Mesendoderm (in vitro differentiated cells): ENCODE measurements around the gene TBC1D19.
"Not testable (repeated sequence)": the region's sequence is repeated elsewhere in the genome, so short reads cannot be mapped to it uniquely, and the experiment has no call there.

ENCODE experiments used
- DNase-seq: peaks from one replicate; pipeline ENCODE4 v3.0.0; 2013
- H2AK5ac ChIP-seq: 2 replicates; pipeline ENCODE4 v1.6.1; 2013; ENCODE audit warnings: low read length, inconsistent platforms
- H2BK120ac ChIP-seq: 2 replicates; pipeline ENCODE4 v1.6.1; 2013; ENCODE audit warnings: low read depth, mild to moderate bottlenecking, low read length, moderate library complexity, mixed read lengths
- H2BK15ac ChIP-seq: replicated peaks from 2 replicates; pipeline ENCODE4 v1.6.1; 2013; ENCODE audit warnings: low read depth, mild to moderate bottlenecking, moderate library complexity
- H2BK5ac ChIP-seq: 2 replicates; pipeline ENCODE4 v1.6.1; 2013; ENCODE audit warnings: low read length, inconsistent platforms
- H3K18ac ChIP-seq: 2 replicates; pipeline ENCODE4 v1.6.1; 2013; ENCODE audit warnings: mild to moderate bottlenecking, low read length, mixed read lengths
- H3K23ac ChIP-seq: one replicate; pipeline ENCODE4 v1.6.1; 2013; ENCODE audit warnings: low read length
- H3K27ac ChIP-seq: 2 replicates; pipeline ENCODE4 v1.5.1; 2013; ENCODE audit warnings: low read depth, mild to moderate bottlenecking, inconsistent platforms, low read length, moderate library complexity
- H3K27me3 ChIP-seq: 2 replicates; pipeline ENCODE4 v1.6.1; 2013; ENCODE audit warnings: low read length, control low read depth, mild to moderate bottlenecking, inconsistent platforms; ENCODE audit not compliant: insufficient read depth, poor library complexity
- H3K36me3 ChIP-seq: 2 replicates; pipeline ENCODE4 v1.6.1; 2013; ENCODE audit warnings: low read length, inconsistent platforms; ENCODE audit not compliant: control insufficient read depth, insufficient read depth
- H3K4ac ChIP-seq: one replicate; pipeline ENCODE4 v1.6.1; 2013; ENCODE audit warnings: low read depth, mild to moderate bottlenecking, low read length, moderate library complexity
- H3K4me1 ChIP-seq: 2 replicates; pipeline ENCODE4 v1.6.1; 2013; ENCODE audit warnings: low read depth, low read length, inconsistent platforms; ENCODE audit not compliant: control insufficient read depth
- H3K4me2 ChIP-seq: 2 replicates; pipeline ENCODE4 v1.6.1; 2013; ENCODE audit warnings: low read length
- H3K4me3 ChIP-seq: 2 replicates; pipeline ENCODE4 v1.5.1; 2013; ENCODE audit warnings: mild to moderate bottlenecking, low read length
- H3K56ac ChIP-seq: one replicate; pipeline ENCODE4 v1.6.1; 2013; ENCODE audit warnings: low read length
- H3K79me1 ChIP-seq: 2 replicates; pipeline ENCODE4 v1.6.1; 2013; ENCODE audit warnings: low read length, inconsistent platforms
- H3K79me2 ChIP-seq: 2 replicates; pipeline ENCODE4 v1.6.1; 2013; ENCODE audit warnings: mild to moderate bottlenecking, low read length; ENCODE audit not compliant: control insufficient read depth, insufficient read depth
- H3K9ac ChIP-seq: 2 replicates; pipeline ENCODE4 v1.6.1; 2013; ENCODE audit warnings: low read length, inconsistent platforms
- H4K5ac ChIP-seq: one replicate; pipeline ENCODE4 v1.6.1; 2013; ENCODE audit warnings: low read length
- H4K8ac ChIP-seq: one replicate; pipeline ENCODE4 v1.6.1; 2013; ENCODE audit warnings: low read depth, mild to moderate bottlenecking, control low read depth, low read length, moderate library complexity
- WGBS: extraction: QIAGEN DNeasy Blood & Tissue Kit; methylation state at CpG from one replicate; pipeline ENCODE4 v1.1.7; 2013; ENCODE audit warnings: low lambda C conversion rate, missing lambda C conversion rate; ENCODE audit not compliant: insufficient coverage; ENCODE audit errors: extremely low coverage; 5-methylcytosine and 5-hydroxymethylcytosine counted together

Gene TBC1D19

GRCh38 chr4:26613237-26613636, 29.4 kb downstream of the TBC1D19 start:
- Histone ChIP-seq H3K27ac (no peak overlapping the region), H2AK5ac (no peak overlapping the region), H3K79me1 (no peaks in the 10 kb centered on the region), H3K18ac (no peak overlapping the region), H3K56ac (no peak overlapping the region), H4K8ac (no peak overlapping the region), H2BK15ac (no peak overlapping the region), H3K4ac (no peak overlapping the region), H4K5ac (no peak overlapping the region), H2BK5ac (no peak overlapping the region), H3K4me1 (peaks cover 2% of the 10 kb centered on the region), H3K27me3 (no peaks in the 10 kb centered on the region), H3K36me3 (no peaks in the 10 kb centered on the region), H3K4me3 (no peak overlapping the region), H2BK120ac (no peak overlapping the region), H3K23ac (no peak overlapping the region), H3K4me2 (no peak overlapping the region), H3K9ac (no peak overlapping the region), H3K79me2 (no peaks in the 10 kb centered on the region)
- no CpG with 5 or more reads among the region's 1 CpG for WGBS
- no peak for DNase-seq

GRCh38 chr4:26613735-26614134, 29.9 kb downstream of the TBC1D19 start:
- Histone ChIP-seq H3K4me2 (no peak overlapping the region), H4K5ac (no peak overlapping the region), H3K27me3 (no peaks in the 10 kb centered on the region), H3K4ac (no peak overlapping the region), H2BK15ac (no peak overlapping the region), H3K36me3 (no peaks in the 10 kb centered on the region), H2BK120ac (no peak overlapping the region), H3K18ac (no peak overlapping the region), H3K9ac (no peak overlapping the region), H2BK5ac (no peak overlapping the region), H3K27ac (no peak overlapping the region), H2AK5ac (no peak overlapping the region), H3K4me1 (peaks cover 2% of the 10 kb centered on the region), H3K23ac (no peak overlapping the region), H3K4me3 (no peak overlapping the region), H3K56ac (no peak overlapping the region), H3K79me2 (no peaks in the 10 kb centered on the region), H3K79me1 (no peaks in the 10 kb centered on the region), H4K8ac (no peak overlapping the region)
- no peak for DNase-seq
- WGBS = no CpG with 5 or more reads among the region's 3 CpGs

GRCh38 chr4:26619784-26620183, 35.9 kb downstream of the TBC1D19 start:
- H2BK15ac ChIP-seq = no peak overlapping the region
- no peak overlapping the region for H2AK5ac ChIP-seq
- H2BK5ac ChIP-seq = no peak overlapping the region
- no peaks in the 10 kb centered on the region for H3K36me3 ChIP-seq
- H3K18ac ChIP-seq = no peak overlapping the region
- no peak overlapping the region for H4K8ac ChIP-seq
- H3K79me2 ChIP-seq = no peaks in the 10 kb centered on the region
- H3K4me2 ChIP-seq = no peak overlapping the region
- no peak overlapping the region for H3K4me3 ChIP-seq
- no peak overlapping the region for H3K27ac ChIP-seq
- no peak overlapping the region for H3K56ac ChIP-seq
- H3K23ac ChIP-seq = no peak overlapping the region
- no peak overlapping the region for H3K4ac ChIP-seq
- H3K4me1 ChIP-seq = no peaks in the 10 kb centered on the region
- no peak overlapping the region for H4K5ac ChIP-seq
- H3K79me1 ChIP-seq = no peaks in the 10 kb centered on the region
- DNase-seq = no peak
- H2BK120ac ChIP-seq = no peak overlapping the region
- no peak overlapping the region for H3K9ac ChIP-seq
- H3K27me3 ChIP-seq = no peaks in the 10 kb centered on the region

DNA sequence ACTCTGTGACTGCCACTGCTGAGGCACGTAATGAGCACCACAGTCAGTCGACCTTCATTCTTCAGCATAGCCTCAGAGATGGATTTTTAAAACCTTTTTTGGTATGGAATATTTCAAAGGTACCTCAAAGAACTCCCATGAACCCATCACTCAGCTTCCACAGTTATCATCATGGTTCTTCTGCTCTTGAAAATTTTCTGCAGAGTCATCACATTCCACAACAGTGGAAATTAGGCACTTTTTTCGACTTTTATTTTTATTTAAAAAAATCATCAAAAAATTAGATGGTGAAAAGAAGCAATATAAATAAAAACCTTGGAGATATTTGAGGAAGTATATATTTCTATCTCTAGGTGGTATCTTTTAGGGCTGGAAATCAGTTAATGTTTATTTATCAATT, 37.5 kb downstream of the TBC1D19 start:
- Histone ChIP-seq H2BK5ac (no peak overlapping the region), H3K9ac (no peak overlapping the region), H3K4ac (no peak overlapping the region), H3K36me3 (no peaks in the 10 kb centered on the region), H3K79me1 (no peaks in the 10 kb centered on the region), H4K8ac (no peak overlapping the region), H3K23ac (no peak overlapping the region), H2AK5ac (no peak overlapping the region), H3K27me3 (no peaks in the 10 kb centered on the region), H2BK15ac (no peak overlapping the region), H3K18ac (no peak overlapping the region), H3K4me3 (no peak overlapping the region), H3K4me2 (no peak overlapping the region), H3K4me1 (no peaks in the 10 kb centered on the region), H2BK120ac (no peak overlapping the region), H3K79me2 (no peaks in the 10 kb centered on the region), H4K5ac (no peak overlapping the region), H3K56ac (no peak overlapping the region), H3K27ac (no peak overlapping the region)
- no peak for DNase-seq
- no CpG with 5 or more reads among the region's 3 CpGs for WGBS

GRCh38 chr4:26622913-26623312, 39.0 kb downstream of the TBC1D19 start:
- H2BK5ac ChIP-seq = no peak overlapping the region
- H2BK15ac ChIP-seq = no peak overlapping the region
- H4K5ac ChIP-seq = no peak overlapping the region
- no peaks in the 10 kb centered on the region for H3K79me1 ChIP-seq
- H3K9ac ChIP-seq = no peak overlapping the region
- H3K4me1 ChIP-seq = no peaks in the 10 kb centered on the region
- H3K4ac ChIP-seq = no peak overlapping the region
- no CpG with 5 or more reads among the region's 2 CpGs for WGBS
- no peak overlapping the region for H3K23ac ChIP-seq
- no peak overlapping the region for H4K8ac ChIP-seq
- H2AK5ac ChIP-seq = no peak overlapping the region
- H2BK120ac ChIP-seq = no peak overlapping the region
- H3K4me2 ChIP-seq = no peak overlapping the region
- no peaks in the 10 kb centered on the region for H3K36me3 ChIP-seq
- H3K27ac ChIP-seq = no peak overlapping the region
- DNase-seq = no peak
- no peak overlapping the region for H3K56ac ChIP-seq
- H3K79me2 ChIP-seq = no peaks in the 10 kb centered on the region
- H3K18ac ChIP-seq = no peak overlapping the region
- no peak overlapping the region for H3K4me3 ChIP-seq
- no peaks in the 10 kb centered on the region for H3K27me3 ChIP-seq

- not testable (repeated sequence) for H4K8ac ChIP-seq, H3K56ac ChIP-seq, H4K5ac ChIP-seq, H2BK15ac ChIP-seq, H3K4me2 ChIP-seq, H3K9ac ChIP-seq, DNase-seq, H2BK120ac ChIP-seq, H2BK5ac ChIP-seq, H3K23ac ChIP-seq, H3K79me1 ChIP-seq, H3K4me3 ChIP-seq, H3K4ac ChIP-seq, H3K4me1 ChIP-seq, H3K36me3 ChIP-seq, H3K27me3 ChIP-seq, H3K18ac ChIP-seq, H3K27ac ChIP-seq, H3K79me2 ChIP-seq, H2AK5ac ChIP-seq
- no CpG with 5 or more reads among the region's 2 CpGs for WGBS
These were observed 42.8 kb downstream of the TBC1D19 start for GRCh38 chr4:26626658-26627057.
